Sigmoid colon (tissue), 3 donors: ENCODE results near the gene EHBP1.

Experiments
- CTCF ChIP-seq, 4 experiments: fragments of 450-650 bp in 3 of 4; fragments of 200-600 bp in 1 of 4; IDR thresholded peaks; one replicate each; pipeline ENCODE4 v1.5.1; 2016 to 2019; ENCODE audit warnings: antibody characterized with exemption in 4 of 4, mild to moderate bottlenecking in 3 of 4, moderate library complexity in 2 of 4
- POLR2A ChIP-seq, 2 donors: fragments of 450-650 bp; IDR thresholded peaks; one replicate each; pipeline ENCODE4 v1.6.1; 2016; ENCODE audit warnings: antibody characterized with exemption in 2 of 2, mild to moderate bottlenecking in 2 of 2, moderate library complexity in 2 of 2

GRCh38 chr2:62792408-62792807 is 86.9 kb downstream of the EHBP1 start:
- TF ChIP-seq CTCF (IDR thresholded peaks at IDR 0.05) = no peak
- TF ChIP-seq POLR2A (IDR thresholded peaks at IDR 0.05) = no peak
